Hematopoietic multipotent progenitor cell treated with erythropoietin and hydrocortisone succinate and interleukin-3 and kit ligand, for 8 days (in vitro differentiated cells): Measurements from ENCODE around the gene SLC6A12.
"Not testable (repeated sequence)": the region's sequence is repeated elsewhere in the genome, so short reads cannot be mapped to it uniquely, and the experiment has no call there.

Source experiments
- DNase-seq: peaks from one replicate; pipeline ENCODE4 v3.0.0-alpha.2; 2015

The SLC6A12 gene

GRCh38 chr12:195156-195555 lies 18.8 kb downstream of the SLC6A12 start:
- DNase-seq = no peak

- no peak for DNase-seq
Observed at GRCh38 chr12:194276-194675, 19.7 kb downstream of the SLC6A12 start.

- DNase-seq = no peak
Observed at GRCh38 chr12:193261-193660, 20.7 kb downstream of the SLC6A12 start.

- DNase-seq = no peak
Observed at GRCh38 chr12:191541-191940, 22.4 kb downstream of the SLC6A12 start.

GRCh38 chr12:190881-191280 lies 23.1 kb downstream of the SLC6A12 start:
- DNase-seq = no peak

GRCh38 chr12:189622-189962 lies 24.4 kb downstream of the SLC6A12 start:
- no peak for DNase-seq

GRCh38 chr12:188910-189621 lies 24.9 kb downstream of the SLC6A12 start:
- DNase-seq = peak; percentile 75

GRCh38 chr12:187986-188909 lies 25.7 kb downstream of the SLC6A12 start:
- not testable (repeated sequence) for DNase-seq

- DNase-seq = no peak
Observed at GRCh38 chr12:186006-186625, 27.8 kb downstream of the SLC6A12 start.

- no peak for DNase-seq
Observed at GRCh38 chr12:185576-185955, 28.4 kb downstream of the SLC6A12 start.

GRCh38 chr12:184811-185575 lies 29.0 kb downstream of the SLC6A12 start:
- peak; percentile 54 for DNase-seq

GRCh38 chr12:182381-182892 lies 31.5 kb downstream of the SLC6A12 start:
- peak; percentile 46 for DNase-seq

- no peak for DNase-seq
Observed at GRCh38 chr12:181921-182320, 32.0 kb downstream of the SLC6A12 start.

- peak; percentile 85 for DNase-seq
Observed at GRCh38 chr12:180445-180844, 33.5 kb downstream of the SLC6A12 start.

- DNase-seq = no peak
Observed at GRCh38 chr12:179885-180284, 34.1 kb downstream of the SLC6A12 start.

- peak; percentile 41 for DNase-seq
Observed at GRCh38 chr12:179131-179884, 34.6 kb downstream of the SLC6A12 start.

GRCh38 chr12:178829-179109 lies 35.2 kb downstream of the SLC6A12 start:
- no peak for DNase-seq

- DNase-seq = peak; percentile 64
Observed at GRCh38 chr12:177980-178828, 35.8 kb downstream of the SLC6A12 start.

GRCh38 chr12:177336-177979 lies 36.5 kb downstream of the SLC6A12 start:
- no peak for DNase-seq

- peak; percentile 84 for DNase-seq
Observed at GRCh38 chr12:176321-177181, 37.4 kb downstream of the SLC6A12 start.
